Fibroblast of upper back skin (primary cell): ENCODE data around the gene UBASH3B.
"Not testable (repeated sequence)": the region's sequence is repeated elsewhere in the genome, so short reads cannot be mapped to it uniquely, and the experiment has no call there.

Experiments used
- DNase-seq: peaks from one replicate; pipeline ENCODE4 v3.0.0-alpha.2; 2013

Gene UBASH3B

DNA sequence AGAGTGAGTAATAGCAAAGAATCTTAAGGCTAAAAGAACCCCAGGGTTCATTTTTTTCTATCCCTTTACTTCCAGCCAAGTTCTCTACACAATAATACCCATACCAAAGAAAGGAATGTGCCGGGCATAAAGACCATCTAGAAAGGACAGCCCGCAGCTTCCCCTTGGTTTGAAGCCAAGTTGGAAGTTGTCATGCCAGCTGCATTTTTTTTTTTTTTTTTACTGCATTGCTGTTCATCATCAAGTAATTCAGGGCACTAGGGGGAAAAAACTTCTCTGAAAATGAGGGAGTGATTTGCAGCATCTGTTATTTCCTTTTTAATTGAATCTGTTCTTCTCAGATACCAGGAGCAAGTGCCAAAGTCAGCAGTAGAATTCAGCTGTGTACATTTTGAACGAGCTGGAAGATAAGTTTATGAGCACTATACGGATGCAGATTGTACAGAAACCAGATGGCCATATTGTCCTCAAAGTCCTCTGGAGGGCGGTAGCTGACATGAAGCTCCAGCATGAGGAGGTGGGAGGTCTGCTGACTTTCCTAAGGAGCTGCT, 56.4 kb downstream of the UBASH3B start:
- DNase-seq = peak; percentile 44

DNA sequence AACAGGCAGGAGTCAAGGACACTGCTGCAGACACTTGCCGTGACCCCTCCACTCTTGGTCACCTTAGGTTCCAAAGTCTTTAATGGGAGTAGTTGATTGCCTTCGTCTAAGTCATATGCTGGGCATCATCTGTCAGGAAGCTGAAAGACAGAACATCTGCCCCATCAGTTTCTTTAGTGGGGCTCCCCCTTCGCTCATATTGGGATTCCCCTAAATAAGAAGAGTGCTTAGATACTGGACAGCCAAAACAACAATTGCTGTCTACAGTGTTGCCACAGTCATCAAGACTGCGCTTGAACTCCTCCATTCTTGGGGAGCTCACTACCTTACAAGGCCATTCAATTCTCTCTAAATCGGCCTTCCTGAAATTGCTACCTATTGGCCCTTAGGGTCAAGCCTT, 58.5 kb downstream of the UBASH3B start:
- no peak for DNase-seq

DNA sequence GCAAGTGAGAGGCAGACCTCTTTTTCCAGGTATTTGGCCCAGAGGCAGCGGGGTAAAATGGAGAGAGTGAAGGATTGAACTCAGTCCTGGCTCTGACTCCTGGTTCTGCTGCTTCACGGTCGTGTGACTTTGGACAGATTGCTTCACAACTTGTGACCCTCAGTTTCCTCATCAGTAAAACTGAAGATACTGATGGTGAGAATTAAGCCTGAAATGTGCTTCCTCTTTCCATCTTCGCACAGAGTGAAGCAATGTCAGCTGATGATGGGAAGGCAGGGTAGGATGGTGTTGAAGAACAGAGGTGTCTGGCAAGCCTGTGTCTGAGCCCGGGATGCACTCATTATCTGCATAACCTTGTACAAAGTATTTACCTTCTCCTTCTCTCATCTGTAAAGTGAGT, 59.0 kb downstream of the UBASH3B start:
- DNase-seq = no peak

DNA sequence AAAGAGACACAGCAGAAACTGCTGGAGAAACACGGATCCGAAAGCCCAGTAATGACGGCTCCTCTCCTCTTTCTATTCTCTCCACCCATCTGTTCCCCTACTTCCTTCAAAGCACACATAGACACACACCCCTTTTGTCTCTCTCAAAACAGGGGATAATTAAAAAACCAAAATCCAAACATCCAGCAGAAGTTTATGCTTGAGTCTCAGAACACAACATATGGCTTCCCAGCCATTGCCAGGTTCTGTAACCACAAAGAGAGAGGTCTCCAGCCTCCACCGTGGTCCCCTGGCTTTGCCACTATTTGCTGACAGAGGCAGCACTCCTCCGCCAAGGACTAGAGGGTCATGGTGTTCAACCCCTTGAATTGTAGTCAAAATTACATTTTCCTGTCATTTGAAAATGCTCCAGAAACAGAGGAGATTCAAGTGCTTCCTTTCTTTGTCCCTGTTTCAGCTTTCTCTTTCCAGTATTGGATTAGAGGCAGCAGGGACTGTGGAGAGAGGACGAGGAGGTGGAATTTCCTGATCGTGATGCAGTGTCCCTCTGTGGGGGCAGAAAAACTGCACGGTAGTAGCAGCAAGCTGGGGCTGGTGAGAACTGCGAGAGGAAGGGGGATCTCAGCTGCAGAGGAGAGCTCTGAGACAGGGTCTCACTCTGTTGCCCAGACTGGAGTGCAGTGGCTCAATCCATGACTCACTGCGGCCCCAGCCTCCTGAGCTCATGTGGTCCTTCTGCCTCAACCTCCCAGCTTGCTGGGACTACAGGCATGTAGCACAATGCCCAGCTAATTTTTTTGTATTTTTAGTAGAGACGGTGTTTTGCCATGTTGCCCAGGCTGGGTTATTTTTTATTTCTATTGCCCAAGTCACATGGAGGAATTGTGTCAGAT, 60.3 kb downstream of the UBASH3B start:
- DNase-seq = no peak

DNA sequence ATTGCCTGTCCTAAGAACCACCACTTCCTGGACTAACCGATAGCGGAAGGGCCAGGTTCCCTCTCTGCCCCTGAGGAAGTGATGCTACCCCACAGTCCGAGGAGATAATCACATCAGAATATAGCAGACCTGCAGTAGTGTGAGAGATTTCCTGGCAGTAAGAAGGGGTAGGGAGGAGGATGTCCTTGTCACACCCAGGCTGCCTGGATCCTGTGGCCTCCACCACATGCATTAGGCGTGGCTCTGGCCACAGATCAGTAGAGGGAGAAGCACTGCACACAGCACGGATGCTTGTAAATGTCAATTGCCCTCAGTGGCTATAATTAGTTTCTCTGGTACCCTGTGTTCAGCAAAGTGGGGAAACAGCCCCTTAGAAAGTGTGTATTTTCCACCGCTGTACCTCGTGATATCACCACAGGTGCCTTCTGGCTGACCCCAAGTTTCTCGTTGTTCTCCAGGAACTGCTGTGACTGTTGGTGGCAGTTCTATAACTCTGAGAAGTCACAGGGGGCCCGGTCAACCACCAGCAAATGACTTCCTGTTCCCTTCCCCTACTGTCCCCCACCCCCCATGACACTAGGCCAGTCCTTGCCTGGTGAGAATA, 61.8 kb downstream of the UBASH3B start:
- no peak for DNase-seq

DNA sequence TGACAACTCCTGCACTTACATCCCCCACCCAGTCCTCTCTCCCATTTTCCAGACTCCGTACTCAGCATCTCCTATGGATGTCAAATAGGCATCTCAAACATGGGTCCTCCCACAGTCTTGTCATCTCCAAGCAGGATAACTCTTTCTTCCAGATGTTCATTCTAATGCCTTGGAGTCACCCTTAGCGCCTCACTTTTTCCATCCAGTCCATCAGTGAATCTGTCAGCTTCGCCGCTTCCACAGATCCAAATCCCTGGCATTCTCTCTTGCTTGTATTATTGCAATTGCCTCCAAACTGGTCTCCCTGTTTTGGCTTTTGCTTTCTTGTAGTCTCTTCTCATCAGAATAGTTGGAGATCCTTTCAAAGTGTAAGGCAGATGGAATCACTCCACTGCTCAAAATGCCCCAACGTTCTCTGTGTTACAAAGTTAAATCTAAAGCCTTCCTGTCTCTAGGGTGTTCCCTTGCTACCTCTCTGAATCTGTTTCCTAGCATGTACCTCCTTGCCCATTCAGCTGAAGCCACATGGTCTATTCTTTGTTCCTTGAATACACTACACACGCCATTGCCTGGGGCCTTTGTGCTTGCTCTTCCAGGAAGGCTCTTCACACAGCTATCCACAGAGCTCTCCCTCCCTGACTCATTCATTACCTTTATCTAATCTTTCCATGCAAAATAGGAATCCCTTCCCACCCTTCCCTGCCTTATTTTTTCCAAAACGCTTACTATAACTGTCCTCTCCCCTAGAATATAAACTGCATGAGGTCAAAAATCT, 64.8 kb downstream of the UBASH3B start:
- no peak for DNase-seq

DNA sequence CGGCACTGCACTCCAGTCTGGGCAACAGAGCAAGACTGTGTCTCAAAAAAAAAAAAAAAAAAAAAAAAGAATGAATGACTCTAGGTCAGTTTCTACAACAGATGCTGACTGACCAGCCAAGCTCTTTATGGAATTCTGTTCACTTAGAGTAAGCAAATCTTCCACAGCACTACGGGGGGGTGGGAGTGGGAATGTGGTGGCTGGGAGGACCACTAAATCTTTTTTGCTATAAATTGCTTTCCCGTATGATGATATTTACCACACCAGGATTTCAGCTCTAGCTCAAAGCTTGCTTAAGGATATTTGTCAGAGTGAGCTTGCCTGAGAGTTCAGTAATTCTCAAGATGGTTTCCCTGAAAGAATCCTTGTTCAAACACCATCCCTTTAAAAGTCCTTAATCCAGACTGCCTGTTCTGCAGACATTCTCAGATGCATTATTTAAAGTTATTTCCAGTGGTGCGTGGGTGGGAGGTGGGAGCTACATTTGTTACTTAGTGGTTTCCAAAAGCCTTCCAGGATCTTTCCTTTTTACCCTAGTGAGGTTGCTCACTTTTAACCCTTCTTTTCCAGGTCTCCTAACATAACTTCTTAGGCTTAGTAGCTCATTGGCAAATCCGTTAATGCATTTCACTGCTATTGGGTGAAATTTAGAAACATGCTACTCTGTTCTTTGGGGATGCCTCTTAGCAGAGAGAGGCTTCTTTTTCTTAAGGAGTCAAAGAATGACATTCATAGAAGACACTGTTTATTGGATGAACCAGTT, 65.9 kb downstream of the UBASH3B start:
- no peak for DNase-seq

DNA sequence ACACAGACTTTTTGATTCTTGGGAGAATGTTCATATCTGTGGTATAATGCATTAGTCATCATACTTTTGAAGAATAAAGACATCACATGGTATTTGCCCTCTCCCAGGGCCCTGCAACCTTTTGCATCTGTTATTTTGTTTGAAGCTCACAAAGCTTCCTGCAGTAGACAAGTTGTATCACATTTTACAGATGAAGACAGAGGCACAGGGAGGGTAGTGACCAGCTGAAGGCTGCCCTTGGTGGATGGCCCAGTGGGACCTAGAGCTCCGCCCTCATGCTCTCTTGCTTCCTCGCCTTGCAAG, 66.4 kb downstream of the UBASH3B start:
- peak; percentile 85 for DNase-seq

DNA sequence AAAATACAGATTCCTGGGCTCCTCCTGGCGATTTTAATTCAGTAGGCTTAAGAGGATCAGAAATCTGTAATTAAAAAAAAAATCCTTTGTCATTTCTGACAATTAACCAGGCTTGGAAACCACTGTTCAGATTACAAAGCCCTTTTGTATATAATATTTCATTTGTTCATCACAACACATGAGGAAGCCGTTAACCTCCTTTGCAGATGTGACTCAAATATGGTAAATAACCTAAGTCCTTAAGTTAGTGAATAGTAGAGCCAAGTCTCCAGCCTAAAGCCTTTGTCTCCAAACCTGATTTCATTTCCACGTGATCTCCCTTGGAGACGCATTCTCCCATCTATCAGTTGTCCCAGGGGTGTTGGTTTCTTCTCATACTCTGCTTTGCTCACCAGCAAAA, 67.6 kb downstream of the UBASH3B start:
- DNase-seq = no peak

DNA sequence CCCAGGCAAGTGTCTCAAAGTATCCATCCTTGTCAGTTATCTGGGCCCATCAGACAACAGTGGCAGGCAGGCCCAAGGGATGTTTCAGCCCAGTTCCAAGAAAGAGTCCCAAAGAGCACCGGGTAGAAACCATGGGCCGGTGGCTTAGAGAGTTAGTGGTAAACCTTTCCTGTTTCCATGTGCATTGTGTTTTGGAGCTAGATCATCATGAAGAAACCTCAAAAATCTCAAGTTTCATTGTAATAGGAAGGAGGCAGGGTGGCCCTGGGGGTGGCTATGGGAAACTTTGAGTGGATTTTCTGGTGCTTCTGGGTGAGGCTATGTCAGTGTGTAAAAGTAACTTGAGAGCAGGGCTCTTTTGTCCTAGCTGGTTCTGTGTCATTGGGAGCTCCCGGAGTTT, 68.1 kb downstream of the UBASH3B start:
- DNase-seq = peak; percentile 47

DNA sequence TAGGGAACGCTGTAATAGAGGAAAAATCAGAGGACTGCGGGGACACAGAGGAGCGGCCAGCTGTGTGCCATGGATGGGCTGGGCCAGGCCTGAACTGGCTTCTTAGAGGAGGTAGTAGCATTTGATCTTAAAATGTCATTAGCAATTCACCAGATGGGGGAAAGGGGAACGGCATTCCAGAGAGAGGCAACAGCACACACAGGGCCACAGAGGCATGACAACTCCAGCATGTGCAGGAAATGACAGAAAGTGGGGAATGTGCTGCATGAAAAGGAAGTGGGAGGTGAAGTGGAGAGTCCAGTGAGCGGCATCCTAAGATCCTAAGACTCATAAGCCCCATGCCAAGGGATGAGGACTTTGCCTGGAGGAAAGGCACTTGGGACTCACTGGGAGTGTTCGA, 69.0 kb downstream of the UBASH3B start:
- peak; percentile 63 for DNase-seq

DNA sequence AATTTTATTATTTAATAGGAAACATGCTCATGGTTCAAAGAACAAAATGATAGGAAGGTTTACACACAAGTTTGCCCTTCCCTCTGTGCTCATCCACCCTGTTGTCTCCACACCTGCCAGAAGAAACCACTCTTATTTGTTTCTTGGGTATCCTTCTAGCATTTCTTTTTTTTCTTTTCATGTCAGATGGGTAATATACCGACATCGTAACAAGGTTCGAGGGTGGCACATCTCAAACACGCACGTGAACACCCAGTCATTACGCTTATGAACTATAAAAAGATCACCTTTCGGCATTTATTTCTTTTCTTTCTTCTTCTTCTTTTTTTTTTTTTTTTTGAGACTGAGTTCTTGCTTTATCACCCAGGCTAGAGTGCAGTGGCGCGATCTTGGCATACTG, 70.5 kb downstream of the UBASH3B start:
- no peak for DNase-seq

DNA sequence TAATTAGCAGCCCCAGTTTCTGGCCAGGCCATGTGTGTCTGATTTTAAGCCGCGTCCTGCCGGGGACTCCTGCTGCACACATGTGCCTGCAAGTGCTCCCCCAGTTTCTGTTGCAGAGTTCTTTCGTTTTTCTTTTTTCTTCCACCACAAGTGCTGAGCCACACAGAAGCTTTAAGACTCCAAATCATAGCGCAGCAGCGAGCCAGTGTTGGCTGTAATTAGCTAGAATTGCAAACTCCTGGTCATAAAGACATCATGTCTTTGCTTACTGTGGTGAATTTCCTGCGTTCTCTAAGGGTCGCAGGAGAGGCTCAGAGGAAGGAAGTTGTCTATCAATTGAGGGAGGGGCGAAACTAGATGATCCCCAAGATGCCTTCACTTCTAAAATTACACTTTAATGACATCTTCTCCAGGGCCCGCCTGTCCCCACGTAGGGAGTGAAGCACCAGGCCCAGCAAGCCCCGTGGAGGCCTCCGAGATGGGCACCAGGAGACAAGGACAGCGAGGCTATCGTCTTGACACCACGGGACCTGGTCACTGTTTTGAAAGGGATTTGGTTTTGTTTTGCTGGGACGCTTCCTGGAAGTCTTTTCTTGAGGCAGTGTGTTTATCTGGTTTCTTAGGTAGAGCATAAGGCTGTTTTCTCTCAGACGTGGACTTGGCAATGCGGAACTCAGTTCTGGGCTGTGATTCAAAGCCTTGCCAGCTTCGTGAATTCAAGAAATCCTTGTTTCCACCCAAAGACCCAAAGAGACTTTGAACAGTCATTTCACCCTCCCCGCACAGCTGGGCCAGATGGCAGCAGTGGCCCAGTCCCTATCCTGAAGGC, 71.8 kb downstream of the UBASH3B start:
- no peak for DNase-seq

DNA sequence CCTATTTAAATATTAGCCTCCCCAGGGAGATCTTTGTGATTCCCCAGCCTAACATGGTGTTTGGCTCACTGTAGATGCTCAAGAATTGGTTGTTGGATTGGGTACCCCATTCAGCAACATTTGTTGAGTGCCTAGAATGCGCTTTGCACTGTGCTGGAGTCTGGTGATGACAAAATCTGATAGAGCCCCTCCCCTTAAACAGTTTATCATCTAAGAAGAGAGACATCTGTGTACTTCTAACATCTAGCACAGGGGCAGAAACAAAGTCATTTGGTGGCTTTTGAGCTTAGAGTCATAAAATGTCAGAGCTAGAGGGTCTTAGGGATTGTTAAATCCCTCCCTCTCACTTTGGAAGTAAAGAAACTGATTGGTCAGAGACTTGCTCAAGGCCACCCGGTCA, 73.0 kb downstream of the UBASH3B start:
- no peak for DNase-seq

DNA sequence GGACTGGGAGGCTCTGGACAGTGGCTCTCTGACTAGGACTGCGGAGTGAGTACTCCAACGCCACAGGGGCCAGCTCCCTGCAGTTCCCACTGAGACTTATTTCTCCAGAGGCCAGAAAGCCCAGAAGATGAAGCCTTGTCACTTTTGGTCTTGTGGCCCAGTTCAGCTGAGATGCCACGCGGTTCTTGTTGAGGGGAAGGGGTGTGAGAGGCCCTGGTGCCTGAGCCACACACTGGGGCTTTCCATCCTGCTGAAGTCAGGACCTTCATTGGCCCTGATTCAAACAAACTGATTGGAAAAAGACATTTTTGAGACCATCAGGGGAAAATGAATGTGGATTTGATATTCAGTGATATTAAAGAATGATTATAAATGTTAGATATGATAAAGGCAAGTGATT, 73.6 kb downstream of the UBASH3B start:
- DNase-seq = no peak

DNA sequence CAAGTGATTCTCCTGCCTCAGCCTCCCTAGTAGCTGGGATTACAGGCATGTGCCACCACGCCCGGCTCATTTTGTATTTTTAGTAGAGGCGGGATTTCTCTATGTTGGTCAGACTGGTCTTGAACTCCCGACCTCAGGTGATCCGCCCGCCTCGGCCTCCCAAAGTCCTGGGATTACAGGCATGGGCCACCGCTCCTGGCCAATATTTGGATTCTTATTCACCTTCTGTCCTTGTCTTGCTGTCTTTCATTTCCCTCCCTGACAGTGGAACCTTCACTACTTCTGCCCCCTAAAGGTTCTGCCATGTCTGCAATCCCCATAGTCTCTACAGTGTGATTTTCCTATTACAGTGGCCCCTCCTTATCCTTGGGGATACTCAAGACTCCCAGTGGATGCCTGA, 75.2 kb downstream of the UBASH3B start:
- not testable (repeated sequence) for DNase-seq

DNA sequence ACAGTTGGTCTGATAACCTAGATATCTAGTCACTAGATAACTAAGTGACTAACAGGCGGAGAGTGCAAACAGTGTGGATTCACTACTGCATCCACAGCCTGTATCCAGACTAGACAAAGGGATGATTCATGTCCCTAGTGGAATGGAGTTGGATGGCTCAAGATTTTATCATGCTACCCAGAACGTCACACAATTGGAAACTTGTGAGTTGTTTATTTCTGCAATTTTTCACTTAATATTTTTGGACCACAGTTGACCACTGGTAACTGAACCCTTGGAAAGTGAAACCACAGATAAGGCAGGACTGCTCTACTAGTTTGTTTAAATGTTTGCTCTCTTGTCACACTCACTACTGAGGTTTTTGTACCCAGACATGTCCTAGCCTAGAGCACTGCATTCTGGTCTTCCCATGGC, 76.0 kb downstream of the UBASH3B start:
- peak; percentile 82 for DNase-seq

DNA sequence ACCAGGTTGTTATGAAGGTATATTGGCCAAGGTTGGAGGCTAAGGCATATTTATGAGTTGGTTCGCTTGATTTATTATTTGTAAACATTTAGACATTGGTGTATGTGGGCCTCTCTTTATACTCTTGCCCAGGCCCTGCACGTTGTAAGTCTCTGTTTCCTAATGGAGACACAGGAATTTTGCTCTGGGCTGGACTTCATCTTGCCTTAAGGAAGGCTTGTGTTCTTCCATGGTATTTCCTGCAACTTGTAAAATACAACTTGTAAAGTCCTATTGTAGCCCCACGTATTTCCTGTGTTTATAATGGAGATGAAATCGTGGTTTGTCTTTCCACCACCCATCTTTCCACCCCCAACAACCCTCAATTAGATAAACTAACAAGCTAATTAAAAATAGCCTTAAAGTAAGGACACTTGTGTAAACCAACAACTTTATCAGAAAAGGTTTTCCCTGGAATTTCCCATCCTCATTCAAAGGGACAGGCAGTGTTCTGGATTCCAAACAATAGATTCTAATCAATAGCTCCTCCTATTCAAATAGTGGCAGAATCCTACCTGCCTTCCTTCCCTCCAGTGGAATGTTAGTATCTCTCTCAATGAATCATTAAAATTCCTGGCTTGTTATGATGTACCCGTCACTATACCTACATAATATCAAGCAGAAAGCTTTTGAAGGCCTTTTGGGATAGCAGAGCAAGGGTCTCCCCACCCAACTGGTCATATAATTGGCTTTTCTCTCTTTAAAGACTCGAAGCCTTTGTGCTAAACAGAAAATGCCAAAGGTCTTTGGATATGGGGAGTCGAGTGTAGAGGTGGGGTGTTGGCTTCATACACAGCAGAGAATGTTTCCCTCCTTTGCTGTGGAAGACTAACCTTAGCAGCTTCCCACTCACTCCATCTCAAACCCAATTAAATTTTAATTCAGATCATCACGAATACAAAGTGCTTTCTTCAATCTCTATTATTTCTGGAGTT, 77.1 kb downstream of the UBASH3B start:
- DNase-seq = no peak

DNA sequence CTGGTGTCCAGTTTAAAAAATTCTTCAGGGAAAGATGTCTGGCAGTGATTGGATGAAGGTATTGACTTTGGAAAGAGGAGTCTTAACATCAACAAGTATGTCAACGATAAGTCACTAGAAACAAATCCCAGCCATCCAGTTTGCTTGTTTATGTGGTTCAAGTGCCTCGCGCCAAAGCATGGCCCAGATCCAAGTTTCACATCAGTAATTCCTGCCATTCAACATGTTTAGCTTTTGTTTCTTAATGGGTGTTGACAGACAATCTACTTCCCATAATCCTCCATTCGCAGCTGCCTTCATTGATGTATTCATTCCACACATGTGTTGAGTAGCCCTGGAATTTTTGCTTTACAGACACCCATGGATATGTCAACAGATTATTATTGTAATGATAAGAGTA, 77.8 kb downstream of the UBASH3B start:
- peak; percentile 62 for DNase-seq

DNA sequence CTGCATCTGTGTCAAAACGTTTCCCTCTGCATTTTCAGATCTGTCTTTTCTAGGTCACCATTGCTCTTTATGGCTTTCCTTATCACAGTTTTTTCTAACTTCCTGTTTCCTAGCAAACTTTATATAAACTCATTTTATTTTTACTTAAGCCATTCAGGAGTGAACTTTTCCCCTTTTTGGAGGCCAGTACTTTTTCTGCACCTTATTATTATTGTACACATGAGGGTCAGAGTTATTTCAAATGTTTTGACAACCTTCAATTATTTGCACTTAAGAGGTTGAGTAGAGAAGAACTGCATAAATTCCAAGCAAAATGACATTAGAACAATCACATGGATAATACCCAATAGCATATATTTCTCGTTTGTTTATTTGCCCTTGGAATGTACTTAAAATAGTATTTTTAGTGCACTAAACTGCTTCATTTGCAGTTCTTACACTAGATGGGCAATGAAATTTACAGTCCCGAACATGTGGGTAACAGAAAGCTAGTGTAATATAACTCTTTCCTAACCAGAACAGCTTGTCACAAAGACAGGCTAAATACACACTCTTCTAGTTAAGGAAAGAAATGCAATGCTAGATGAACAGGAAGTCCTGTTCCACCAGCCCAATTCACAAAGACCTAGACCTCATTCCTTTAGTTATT, 79.5 kb downstream of the UBASH3B start:
- DNase-seq = no peak
